OCI-LY1 (cell line): ENCODE measurements around the gene HINFP.

ENCODE experiments used
- H2AFZ ChIP-seq: fragments of 200-600 bp; sonication (generic), shearing (Covaris generic); 2 replicates; pipeline ENCODE4 v1.6.0; 2014; ENCODE audit warnings: antibody characterized with exemption, mild to moderate bottlenecking, low read length
- H3F3A ChIP-seq: fragments of 200-600 bp; sonication (generic), shearing (Covaris generic); 2 replicates; pipeline ENCODE4 v1.6.0; 2014; ENCODE audit warnings: mild to moderate bottlenecking, antibody characterized with exemption, low read length, moderate library complexity; ENCODE audit not compliant: insufficient read depth
- H3K27ac ChIP-seq: fragments of 200-600 bp; sonication (generic); 2 replicates; pipeline ENCODE4 v1.5.1; 2014; ENCODE audit warnings: low read length, mixed run types, mild to moderate bottlenecking, low read depth; ENCODE audit not compliant: poor library complexity, severe bottlenecking
- H3K27me3 ChIP-seq: fragments of 200-600 bp; sonication (generic); 2 replicates; pipeline ENCODE4 v1.6.0; 2014; ENCODE audit warnings: antibody characterized with exemption, mild to moderate bottlenecking, low read length, moderate library complexity; ENCODE audit not compliant: insufficient read depth
- H3K36me3 ChIP-seq: fragments of 200-600 bp; sonication (generic); 2 replicates; pipeline ENCODE4 v1.6.1; 2014; ENCODE audit warnings: mild to moderate bottlenecking, antibody characterized with exemption, low read length, moderate library complexity, mixed read lengths; ENCODE audit not compliant: insufficient read depth
- H3K4me1 ChIP-seq: fragments of 200-600 bp; sonication (generic); 2 replicates; pipeline ENCODE4 v1.5.1; 2014; ENCODE audit warnings: mild to moderate bottlenecking, low read length, moderate library complexity; ENCODE audit not compliant: insufficient read depth, severe bottlenecking
- H3K4me2 ChIP-seq: fragments of 200-600 bp; sonication (generic), shearing (Covaris generic); 2 replicates; pipeline ENCODE4 v1.6.1; 2014; ENCODE audit warnings: low read length
- H3K4me3 ChIP-seq: fragments of 200-600 bp; sonication (generic); 2 replicates; pipeline ENCODE4 v1.5.1; 2014; ENCODE audit warnings: low read length, low read depth, mild to moderate bottlenecking, mixed read lengths; ENCODE audit not compliant: poor library complexity, severe bottlenecking
- H3K79me2 ChIP-seq: fragments of 200-600 bp; shearing (Covaris generic); 2 replicates; pipeline ENCODE4 v1.6.1; 2016; ENCODE audit warnings: mixed run types, low read length, mixed read lengths; ENCODE audit not compliant: insufficient read depth
- H3K9ac ChIP-seq: fragments of 200-600 bp; sonication (generic), shearing (Covaris generic); 2 replicates; pipeline ENCODE4 v1.6.1; 2014; ENCODE audit warnings: mild to moderate bottlenecking, low read length, mixed read lengths
- H3K9me2 ChIP-seq: fragments of 200-600 bp; sonication (generic), shearing (Covaris generic); 2 replicates; pipeline ENCODE4 v1.6.1; 2014; ENCODE audit warnings: low read depth, mild to moderate bottlenecking, low read length, mixed read lengths
- H3K9me3 ChIP-seq: fragments of 200-600 bp; shearing (Covaris generic); 2 replicates; pipeline ENCODE4 v1.6.1; 2014; ENCODE audit warnings: low read length, mixed read lengths
- H4K20me1 ChIP-seq: fragments of 200-600 bp; sonication (generic), shearing (Covaris generic); 2 replicates; pipeline ENCODE4 v1.6.0; 2016; ENCODE audit warnings: mild to moderate bottlenecking, low read length; ENCODE audit not compliant: insufficient read depth
- EZH2 ChIP-seq: fragments of 200-600 bp; sonication (generic), shearing (Covaris generic); IDR thresholded peaks from 2 replicates; pipeline ENCODE4 v1.8.0; 2017; ENCODE audit warnings: borderline replicate concordance, mixed run types, mild to moderate bottlenecking, antibody characterized with exemption, low read length, moderate library complexity, mixed read lengths
- TF ChIP-seq, protein P1 (sequence below): fragments of 200-600 bp; sonication (generic), shearing (Covaris generic); IDR thresholded peaks from 2 replicates; pipeline ENCODE4 v1.5.1; 2017; ENCODE audit warnings: mild to moderate bottlenecking, antibody characterized with exemption, low read length, moderate library complexity, mixed read lengths

The HINFP gene

DNA sequence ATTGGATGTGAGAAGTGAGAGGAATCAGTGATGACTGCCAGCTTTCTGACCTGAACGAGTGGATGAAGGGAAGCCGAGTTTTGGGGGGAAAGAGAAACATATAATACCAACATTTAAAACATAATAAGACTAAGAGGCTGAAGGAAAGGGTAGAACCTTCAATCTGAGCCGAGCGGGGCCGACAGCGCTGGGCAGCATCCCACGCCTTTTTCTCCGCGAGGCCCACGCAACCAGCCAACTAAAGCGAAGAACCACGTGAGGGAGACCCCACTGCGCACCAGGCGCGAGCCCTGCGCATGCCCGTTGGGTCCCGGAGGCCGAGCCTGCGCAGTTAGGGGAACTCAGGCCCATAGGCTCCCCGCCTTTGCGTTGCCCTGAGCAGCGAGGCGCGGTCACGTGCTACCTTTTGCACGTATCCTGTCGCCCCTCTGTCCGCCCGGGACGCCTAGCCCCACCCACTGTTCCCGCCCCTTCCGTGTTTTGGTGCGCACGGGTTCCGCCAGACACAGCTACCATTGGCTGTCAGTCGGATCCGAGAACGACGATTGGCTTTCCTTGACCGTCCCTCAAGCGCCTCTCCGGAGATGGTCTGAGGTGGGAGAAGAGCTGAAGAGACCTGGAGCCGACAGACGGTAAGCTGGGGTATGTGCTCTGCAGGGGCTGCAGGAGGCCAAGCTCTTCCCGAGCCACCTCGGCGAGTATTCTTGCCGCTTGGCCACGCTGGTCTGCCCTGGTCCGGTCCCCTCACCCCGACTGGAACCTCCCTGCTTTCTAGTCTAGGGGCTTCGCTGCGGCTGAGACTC lies at the start of gene HINFP:
Gene HINFP (plus strand): TSS at position 573 of the 803 bp plus-strand sequence. CDS start 5,365 bp downstream, outside the sequence.
- H3F3A ChIP-seq: no peaks in the 10 kb centered on the region
- H3K9me3 ChIP-seq: no peaks in the 10 kb centered on the region
- peak within 1 kb of the TSS; percentile 21 for H3K27ac ChIP-seq
- peak within 1 kb of the TSS; percentile 98 for H3K4me3 ChIP-seq
- H2AFZ ChIP-seq: no peak within 1 kb of the TSS
- H3K27me3 ChIP-seq: no peaks in the 10 kb centered on the region
- peak within 1 kb of the TSS; percentile 86 for H3K4me2 ChIP-seq
- peak within 1 kb of the TSS; percentile 91 for H3K9ac ChIP-seq
- TF ChIP-seq, protein P1, sequence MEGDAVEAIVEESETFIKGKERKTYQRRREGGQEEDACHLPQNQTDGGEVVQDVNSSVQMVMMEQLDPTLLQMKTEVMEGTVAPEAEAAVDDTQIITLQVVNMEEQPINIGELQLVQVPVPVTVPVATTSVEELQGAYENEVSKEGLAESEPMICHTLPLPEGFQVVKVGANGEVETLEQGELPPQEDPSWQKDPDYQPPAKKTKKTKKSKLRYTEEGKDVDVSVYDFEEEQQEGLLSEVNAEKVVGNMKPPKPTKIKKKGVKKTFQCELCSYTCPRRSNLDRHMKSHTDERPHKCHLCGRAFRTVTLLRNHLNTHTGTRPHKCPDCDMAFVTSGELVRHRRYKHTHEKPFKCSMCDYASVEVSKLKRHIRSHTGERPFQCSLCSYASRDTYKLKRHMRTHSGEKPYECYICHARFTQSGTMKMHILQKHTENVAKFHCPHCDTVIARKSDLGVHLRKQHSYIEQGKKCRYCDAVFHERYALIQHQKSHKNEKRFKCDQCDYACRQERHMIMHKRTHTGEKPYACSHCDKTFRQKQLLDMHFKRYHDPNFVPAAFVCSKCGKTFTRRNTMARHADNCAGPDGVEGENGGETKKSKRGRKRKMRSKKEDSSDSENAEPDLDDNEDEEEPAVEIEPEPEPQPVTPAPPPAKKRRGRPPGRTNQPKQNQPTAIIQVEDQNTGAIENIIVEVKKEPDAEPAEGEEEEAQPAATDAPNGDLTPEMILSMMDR: no peak
- no peak for TF ChIP-seq EZH2
- peaks cover 4% of the 10 kb centered on the region for H3K79me2 ChIP-seq
- no peaks in the 10 kb centered on the region for H3K9me2 ChIP-seq
- H3K4me1 ChIP-seq: peaks cover 22% of the 10 kb centered on the region
- H4K20me1 ChIP-seq: no peaks in the 10 kb centered on the region
- peaks cover 14% of the 10 kb centered on the region for H3K36me3 ChIP-seq

- H2AFZ ChIP-seq: no peak overlapping the region
- H3K9me2 ChIP-seq: no peaks in the 10 kb centered on the region
- H4K20me1 ChIP-seq: no peaks in the 10 kb centered on the region
- H3K27me3 ChIP-seq: no peaks in the 10 kb centered on the region
- H3K4me2 ChIP-seq: no peak overlapping the region
- no peak overlapping the region for H3K9ac ChIP-seq
- H3K4me1 ChIP-seq: no peaks in the 10 kb centered on the region
- H3K9me3 ChIP-seq: no peaks in the 10 kb centered on the region
- H3K4me3 ChIP-seq: no peak overlapping the region
- H3K79me2 ChIP-seq: no peaks in the 10 kb centered on the region
- TF ChIP-seq EZH2: no peak
- TF ChIP-seq, protein P1: no peak
- no peak overlapping the region for H3K27ac ChIP-seq
- no peaks in the 10 kb centered on the region for H3F3A ChIP-seq
- H3K36me3 ChIP-seq: peaks cover 70% of the 10 kb centered on the region
Measured at GRCh38 chr11:119077839-119078238, 43.5 kb upstream of the HINFP start.

- Histone ChIP-seq H3K27ac (no peak overlapping the region), H3K27me3 (no peaks in the 10 kb centered on the region), H3K9ac (no peak overlapping the region), H3K36me3 (peaks cover 60% of the 10 kb centered on the region), H3K9me3 (no peaks in the 10 kb centered on the region), H3K4me3 (no peak overlapping the region), H2AFZ (no peak overlapping the region), H3K4me2 (no peak overlapping the region), H3K4me1 (no peaks in the 10 kb centered on the region), H3K79me2 (no peaks in the 10 kb centered on the region), H3K9me2 (no peaks in the 10 kb centered on the region), H3F3A (no peaks in the 10 kb centered on the region), H4K20me1 (no peaks in the 10 kb centered on the region)
- TF ChIP-seq, protein P1: no peak
- no peak for TF ChIP-seq EZH2
Measured at GRCh38 chr11:119078675-119079420, 42.5 kb upstream of the HINFP start.
